Spleen (tissue), 11 donors: ENCODE results near the gene POU3F2. TPM values are rescaled to one million over a fixed set of nuclear protein-coding genes. Genes with fewer than 3 reads are reported as not detected.

Experiments used
- DNase-seq: peaks from one replicate; pipeline ENCODE4 v3.0.0-alpha.2; 2020
- H3K27ac ChIP-seq, 8 donors: fragments of 200-600 bp; sonication (generic) in 7 of 8; 1 replicate in 4 of 8; 2 replicates in 4 of 8; pipeline versions ENCODE4 v1.5.0 to v1.8.0; 2016 to 2021; ENCODE audit warnings: inconsistent platforms in 4 of 8, mild to moderate bottlenecking in 4 of 8, moderate library complexity in 1 of 8
- H3K27me3 ChIP-seq, 7 donors: fragments of 200-600 bp; sonication (generic) in 6 of 7; replicated peaks in 1 of 7; 1 replicate in 4 of 7; 2 replicates in 3 of 7; pipeline versions ENCODE4 v1.5.0 to v1.8.0; 2016 to 2021; ENCODE audit warnings: inconsistent platforms in 3 of 7, mild to moderate bottlenecking in 1 of 7
- H3K36me3 ChIP-seq, 6 donors: fragments of 200-600 bp; sonication (generic) in 5 of 6; 1 replicate in 4 of 6; 2 replicates in 2 of 6; pipeline versions ENCODE4 v1.5.0 to v1.8.0; 2016 to 2021; ENCODE audit warnings: inconsistent platforms in 2 of 6
- H3K4me1 ChIP-seq, 6 donors: fragments of 200-600 bp; sonication (generic) in 5 of 6; 1 replicate in 3 of 6; 2 replicates in 3 of 6; pipeline versions ENCODE4 v1.5.0 to v1.8.0; 2016 to 2021; ENCODE audit warnings: inconsistent platforms in 3 of 6
- H3K4me3 ChIP-seq, 8 donors: fragments of 200-600 bp; sonication (generic) in 7 of 8; 1 replicate in 4 of 8; 2 replicates in 4 of 8; pipeline versions ENCODE4 v1.5.0 to v1.8.0; 2016 to 2021; ENCODE audit warnings: inconsistent platforms in 4 of 8, mild to moderate bottlenecking in 4 of 8, moderate library complexity in 2 of 8
- H3K9me3 ChIP-seq, 8 donors: fragments of 200-600 bp; sonication (generic) in 7 of 8; 1 replicate in 4 of 8; 2 replicates in 4 of 8; pipeline versions ENCODE4 v1.5.0 to v1.8.0; 2016 to 2021; ENCODE audit warnings: inconsistent platforms in 4 of 8
- CTCF ChIP-seq, 11 experiments: fragments of 200-600 bp in 7 of 11; fragments of 450-650 bp in 4 of 11; sonication (generic) in 4 of 11; IDR thresholded peaks in 8 of 11; conservative IDR thresholded peaks in 3 of 11; 1 replicate in 7 of 11; 2 replicates in 4 of 11; pipeline versions ENCODE4 v1.4.0 to v1.8.0; 2016 to 2021; ENCODE audit warnings: antibody characterized with exemption in 11 of 11, inconsistent platforms in 4 of 11, mild to moderate bottlenecking in 1 of 11
- POLR2A ChIP-seq, 3 donors: fragments of 450-650 bp; IDR thresholded peaks; one replicate each; pipeline ENCODE4 v1.5.1; 2017; ENCODE audit warnings: antibody characterized with exemption in 3 of 3, mild to moderate bottlenecking in 1 of 3
- POLR2AphosphoS5 ChIP-seq, 3 donors: sonication (generic); formaldehyde crosslinking; IDR thresholded peaks; one replicate each; pipeline ENCODE4 v1.5.1; 2017; ENCODE audit warnings: antibody characterized with exemption in 3 of 3
- WGBS, 5 donors: extraction: QIAGEN DNeasy Blood & Tissue Kit in 3 of 5; methylation state at CpG; one replicate each; pipeline versions ENCODE4 v1.1.5 to v1.1.7; 2013 to 2018; 5-methylcytosine and 5-hydroxymethylcytosine counted together
- intact Hi-C: fragments of 100-400 bp; cut with DNase I; formaldehyde crosslinking; loops from one replicate; pipeline ENCODE4 v1.15.0; 2023; ENCODE audit warnings: low total_unique reads
- polyA plus RNA-seq, 3 donors: library from polyadenylated mRNA; stranded (reverse); fragments of 200-250 nt; gene quantifications; one replicate each; pipeline ENCODE4 v1.2.1, GENCODE V29; 2013
- total RNA-seq, 7 donors: library from RNA; depleted of rRNA in 3 of 7; stranded (reverse); fragments of >200 nt in 3 of 7; fragmentation: NEBNext Ultra II Directional in 4 of 7; extraction: Animal tissue kit (Norgen Biotek cat#: 25700) in 4 of 7; gene quantifications; one replicate each; pipeline versions ENCODE4 v1.1.0 to v1.2.1, GENCODE V29; 2016 to 2021
- donor health status: healthy with polysubstance abuse.
- donor health status: DM: no; HTN: no; CAD: no; lungs with moderate emphysema.
- donor health status: DM: no; HTN: no; CAD: no.
- donor health status: Bipolar disorder and iron deficiency.
- donor health status: healthy.
- donor health status: DM: no; HTN: no; CAD: no.
- donor health status: DM: yes; HTN: yes; CAD: no.

POU3F2 gene
- total and polyA plus RNA-seq, 10 donors: 0.06 TPM; not detected in 9

GRCh38 chr6:98847779-98848538 is 13.6 kb downstream of the POU3F2 start:
- TF ChIP-seq CTCF (IDR thresholded peaks at IDR 0.05 in 8 of 11, conservative IDR thresholded peaks at IDR 0.05 in 3 of 11) (peak in 1 of 11 experiments; percentile 11), POLR2AphosphoS5 (IDR thresholded peaks at IDR 0.05) (peak in 1 of 3 donors; percentile 56), POLR2A (IDR thresholded peaks at IDR 0.05) (no peak)
- peak; percentile 79 for DNase-seq
- WGBS, 5 donors: 0 to 12% (median 4%) methylated on average over 4 to 51 of the region's 51 CpGs
- H3K9me3 ChIP-seq: no peaks in the 10 kb centered on the region
- H3K4me3 ChIP-seq: peak overlapping the region in 4 of 8 donors; percentile 13 to 51 (median 17)
- peaks cover 15 to 50% (median 42%) of the 10 kb centered on the region in 6 donors for H3K4me1 ChIP-seq
- peaks cover 6 to 73% (median 61%) of the 10 kb centered on the region in 7 donors for H3K27me3 ChIP-seq
- H3K36me3 ChIP-seq: no peaks in the 10 kb centered on the region
- intact Hi-C loops: no loop called here
- H3K27ac ChIP-seq: no peak overlapping the region

DNA sequence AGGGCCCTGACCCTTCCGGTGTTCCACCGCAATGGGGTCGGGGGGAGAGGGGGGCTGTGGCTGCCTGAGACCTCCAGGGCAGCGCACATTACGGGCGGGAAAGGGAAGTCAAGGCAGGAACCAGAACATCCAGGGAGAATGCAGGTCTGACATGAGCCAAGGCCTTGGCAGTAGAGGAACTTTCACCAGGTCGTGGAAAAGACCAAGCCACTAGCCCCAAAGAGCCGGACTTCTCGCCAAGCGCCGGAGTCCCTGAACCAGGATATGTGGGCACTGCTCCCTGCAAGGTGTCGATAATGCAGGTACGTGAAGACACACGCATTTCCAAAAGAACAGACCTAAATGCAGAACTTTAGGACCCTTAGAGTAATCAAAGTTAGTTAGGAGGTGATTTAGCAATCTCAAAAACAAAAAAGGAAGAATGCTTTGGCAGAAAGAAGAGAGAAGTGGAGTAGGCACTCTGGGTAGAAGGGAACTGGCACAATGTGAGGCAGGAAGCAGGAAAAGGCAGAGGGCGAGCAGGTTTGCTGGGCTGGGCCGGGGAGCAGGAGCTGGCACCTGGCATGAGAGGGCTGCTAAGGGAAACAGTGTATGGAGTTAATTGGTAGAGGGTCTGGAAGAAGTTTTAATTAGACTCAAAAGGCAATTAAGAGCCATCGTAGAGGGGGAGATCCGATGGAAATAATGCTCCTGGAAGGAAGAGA is 14.3 kb downstream of the POU3F2 start:
- WGBS, 5 donors: 27 to 48% (median 32%) methylated on average over 12 to 18 of the region's 18 CpGs
- intact Hi-C loops: no loop called here
- Histone ChIP-seq H3K36me3 (no peaks in the 10 kb centered on the region), H3K4me3 (peak overlapping the region in 2 of 8 donors; percentile 19 to 51), H3K27ac (no peak overlapping the region), H3K4me1 (peaks cover 15 to 42% (median 36%) of the 10 kb centered on the region in 6 donors), H3K9me3 (no peaks in the 10 kb centered on the region), H3K27me3 (peaks cover 4 to 66% (median 54%) of the 10 kb centered on the region in 7 donors)
- DNase-seq: no peak
- no peak for TF ChIP-seq POLR2A (IDR thresholded peaks at IDR 0.05)

GRCh38 chr6:98864497-98864896 is 30.1 kb downstream of the POU3F2 start:
- no peak overlapping the region for H3K4me3 ChIP-seq
- H3K27me3 ChIP-seq: no peaks in the 10 kb centered on the region
- H3K4me1 ChIP-seq: no peaks in the 10 kb centered on the region
- intact Hi-C loops: no loop called here
- 96 to 99% (median 97%) methylated on average over 6 of the region's 6 CpGs for WGBS, 5 donors
- peaks cover 0 to 18% (median 0%) of the 10 kb centered on the region in 6 donors for H3K36me3 ChIP-seq
- no peaks in the 10 kb centered on the region for H3K9me3 ChIP-seq
- no peak for DNase-seq
- no peak overlapping the region for H3K27ac ChIP-seq
- TF ChIP-seq POLR2AphosphoS5 (IDR thresholded peaks at IDR 0.05) (no peak), CTCF (IDR thresholded peaks at IDR 0.05 in 8 of 11, conservative IDR thresholded peaks at IDR 0.05 in 3 of 11) (no peak), POLR2A (IDR thresholded peaks at IDR 0.05) (no peak)

- TF ChIP-seq POLR2A (IDR thresholded peaks at IDR 0.05): no peak
- Histone ChIP-seq H3K36me3 (peaks cover 0 to 53% (median 0%) of the 10 kb centered on the region in 6 donors), H3K27me3 (no peaks in the 10 kb centered on the region), H3K4me3 (no peak overlapping the region), H3K27ac (no peak overlapping the region), H3K4me1 (no peaks in the 10 kb centered on the region), H3K9me3 (no peaks in the 10 kb centered on the region)
- intact Hi-C loops: no loop called here
- WGBS, 5 donors: 75 to 90% (median 86%) methylated on average over 3 of the region's 3 CpGs
- no peak for DNase-seq
These were observed 36.7 kb downstream of the POU3F2 start for GRCh38 chr6:98871057-98871456.

- no peak for DNase-seq
- Histone ChIP-seq H3K27me3 (no peaks in the 10 kb centered on the region), H3K36me3 (peaks cover 0 to 57% (median 0%) of the 10 kb centered on the region in 6 donors), H3K27ac (no peak overlapping the region), H3K4me1 (no peaks in the 10 kb centered on the region), H3K9me3 (no peaks in the 10 kb centered on the region), H3K4me3 (no peak overlapping the region)
- no peak for TF ChIP-seq CTCF (IDR thresholded peaks at IDR 0.05 in 8 of 11, conservative IDR thresholded peaks at IDR 0.05 in 3 of 11)
- no peak for TF ChIP-seq POLR2A (IDR thresholded peaks at IDR 0.05)
- no peak for TF ChIP-seq POLR2AphosphoS5 (IDR thresholded peaks at IDR 0.05)
- 85 to 91% (median 90%) methylated on average over 3 of the region's 3 CpGs for WGBS, 5 donors
- intact Hi-C loops: no loop called here
These were observed 37.4 kb downstream of the POU3F2 start for GRCh38 chr6:98871821-98872220.
